HG03039 (cell line): ENCODE measurements around the gene GRK7.
"Not testable (repeated sequence)": the region's sequence is repeated elsewhere in the genome, so short reads cannot be mapped to it uniquely, and the experiment has no call there.

Source experiments
- ATAC-seq: cut with Tn5 transposase; IDR thresholded peaks from one replicate; pipeline ENCODE4 v1.9.1; 2021; ENCODE audit warnings: mild to moderate bottlenecking, moderate library complexity; ENCODE audit not compliant: unreplicated experiment

GRK7 gene

GRCh38 chr3:141754032-141754431 lies 9.2 kb upstream of the GRK7 start:
- ATAC-seq: no peak

GRCh38 chr3:141762552-141762951 lies 656 bp upstream of the GRK7 start:
- ATAC-seq: not testable (repeated sequence)

GRCh38 chr3:141764045-141764444 lies 837 bp downstream of the GRK7 start:
- ATAC-seq: no peak

GRCh38 chr3:141764465-141764864 lies 1.3 kb downstream of the GRK7 start:
- no peak for ATAC-seq

GRCh38 chr3:141764986-141765385 lies 1.8 kb downstream of the GRK7 start:
- ATAC-seq: no peak

GRCh38 chr3:141767066-141767465 lies 3.9 kb downstream of the GRK7 start:
- ATAC-seq: no peak

GRCh38 chr3:141769221-141769894 lies 6.2 kb downstream of the GRK7 start:
- ATAC-seq: no peak

- no peak for ATAC-seq
These were observed 10.5 kb downstream of the GRK7 start for GRCh38 chr3:141773676-141774075.

- no peak for ATAC-seq
These were observed 13.2 kb downstream of the GRK7 start for GRCh38 chr3:141776376-141776775.

- no peak for ATAC-seq
These were observed 13.7 kb downstream of the GRK7 start for GRCh38 chr3:141776885-141777284.

- ATAC-seq: no peak
These were observed 15.0 kb downstream of the GRK7 start for GRCh38 chr3:141777957-141778813.

- no peak for ATAC-seq
These were observed 16.5 kb downstream of the GRK7 start for GRCh38 chr3:141779667-141780066.

- no peak for ATAC-seq
These were observed 19.3 kb downstream of the GRK7 start for GRCh38 chr3:141782386-141782932.

- no peak for ATAC-seq
These were observed 20.4 kb downstream of the GRK7 start for GRCh38 chr3:141783632-141784031.

- no peak for ATAC-seq
These were observed 20.9 kb downstream of the GRK7 start for GRCh38 chr3:141784096-141784495.

- no peak for ATAC-seq
These were observed 21.3 kb downstream of the GRK7 start for GRCh38 chr3:141784531-141784930.

GRCh38 chr3:141788149-141788548 lies 24.9 kb downstream of the GRK7 start:
- no peak for ATAC-seq

GRCh38 chr3:141788750-141789149 lies 25.5 kb downstream of the GRK7 start:
- not testable (repeated sequence) for ATAC-seq

GRCh38 chr3:141789281-141789680 lies 26.1 kb downstream of the GRK7 start:
- ATAC-seq: no peak

- no peak for ATAC-seq
These were observed 27.0 kb downstream of the GRK7 start for GRCh38 chr3:141790171-141790570.

GRCh38 chr3:141792495-141792894 lies 29.3 kb downstream of the GRK7 start:
- no peak for ATAC-seq
